ENCODE results near the gene GPR153. TPM values are rescaled to one million over a fixed set of nuclear protein-coding genes. Genes with fewer than 3 reads are reported as not detected.

The GPR153 gene
- total RNA-seq, 1 experiment from 2014 or later = 98.7 TPM

DNA sequence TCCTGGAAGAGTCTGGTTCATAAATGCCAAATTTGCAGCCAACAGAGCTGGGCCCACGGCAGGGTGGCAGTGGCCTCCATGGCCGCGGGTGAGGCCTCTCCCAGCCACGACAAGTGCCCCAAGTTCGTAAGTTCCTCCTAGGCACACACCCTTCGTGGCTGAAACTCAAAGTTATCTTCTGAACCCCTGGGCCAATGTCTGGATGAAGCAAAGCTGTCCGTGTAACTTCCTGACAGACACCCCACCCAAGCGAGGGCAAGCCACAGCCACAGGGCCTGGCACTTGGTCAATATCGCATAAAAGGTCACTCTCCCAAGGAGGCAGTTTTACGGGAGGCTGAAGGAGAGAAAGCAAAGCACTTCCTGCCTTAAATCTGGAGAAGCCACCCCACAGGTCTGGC is 27.8 kb upstream of the GPR153 start:
- Histone ChIP-seq H2AFZ (ENCODE audit: low read length) (no peak overlapping the region), H3K27me3 (ENCODE audit: low read length) (no peaks in the 10 kb centered on the region), H3K36me3 (ENCODE audit: low read depth, low read length) (peaks cover 8% of the 10 kb centered on the region), H4K20me1 (ENCODE audit: low read length) (no peaks in the 10 kb centered on the region), H3K79me2 (ENCODE audit: low read length) (no peaks in the 10 kb centered on the region), H3F3A (ENCODE audit: low read length, unreplicated experiment) (peaks cover 3% of the 10 kb centered on the region), H3K4me2 (ENCODE audit: low read length) (no peak overlapping the region), H3K4me1 (ENCODE audit: insufficient read depth, low read length) (peaks cover 8% of the 10 kb centered on the region), H3K27ac (ENCODE audit: low read length) (no peak overlapping the region), H3K4me3 (ENCODE audit: low read length) (no peak overlapping the region), H3K9me3 (ENCODE audit: low read length) (no peaks in the 10 kb centered on the region), H3K9ac (ENCODE audit: low read length) (no peak overlapping the region), H3K9me2 (replicated peaks; ENCODE audit: low read length) (no peaks in the 10 kb centered on the region)
- ChIA-PET POLR2A (ENCODE audit: unreplicated experiment) (no interaction called here), CTCF (no interaction called here)
- TF ChIP-seq EZH2 (IDR thresholded peaks at IDR 0.05; ENCODE audit: low read length, unreplicated experiment) = no peak
- TF ChIP-seq EZH2phosphoT487 (IDR thresholded peaks at IDR 0.05; ENCODE audit: borderline replicate concordance, low read length) = no peak
- no peak for TF ChIP-seq CTCF (conservative IDR thresholded peaks at IDR 0.05; ENCODE audit: low read depth, low read length)
- intact Hi-C loops (cut with micrococcal nuclease) = no loop called here
- BruUV-seq (replicated peaks) = no TSS peak
- no peak for DNase-seq
- no peak for ATAC-seq

DNA sequence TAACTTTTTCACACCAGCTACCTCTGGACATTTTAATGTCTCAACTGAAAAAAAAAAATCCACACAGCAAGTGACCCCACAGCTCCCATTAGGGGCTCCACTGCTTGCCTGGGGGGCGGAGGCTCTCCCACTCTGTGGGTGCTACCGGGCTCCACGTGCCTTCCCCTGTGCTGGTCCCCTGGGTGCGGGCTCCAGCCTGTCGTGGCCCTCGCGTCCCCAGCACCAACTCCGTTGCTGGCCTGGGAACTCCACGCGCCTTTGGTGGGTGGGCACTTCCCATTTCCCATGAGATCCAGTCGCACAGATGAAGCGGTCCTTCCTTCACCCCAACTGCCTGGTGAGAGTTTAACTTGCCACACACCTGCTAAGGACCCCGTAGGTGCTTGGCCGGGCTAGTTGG is 27.1 kb upstream of the GPR153 start:
- ATAC-seq (no peak), DNase-seq (no peak)
- Histone ChIP-seq H3K4me3 (ENCODE audit: low read length) (no peak overlapping the region), H3F3A (ENCODE audit: low read length, unreplicated experiment) (no peaks in the 10 kb centered on the region), H3K27me3 (ENCODE audit: low read length) (no peaks in the 10 kb centered on the region), H2AFZ (ENCODE audit: low read length) (no peak overlapping the region), H3K4me1 (ENCODE audit: insufficient read depth, low read length) (peaks cover 1% of the 10 kb centered on the region), H3K27ac (ENCODE audit: low read length) (no peak overlapping the region), H3K36me3 (ENCODE audit: low read depth, low read length) (peaks cover 5% of the 10 kb centered on the region), H3K79me2 (ENCODE audit: low read length) (no peaks in the 10 kb centered on the region), H3K4me2 (ENCODE audit: low read length) (no peak overlapping the region), H3K9me3 (ENCODE audit: low read length) (no peaks in the 10 kb centered on the region), H3K9ac (ENCODE audit: low read length) (no peak overlapping the region), H3K9me2 (replicated peaks; ENCODE audit: low read length) (no peaks in the 10 kb centered on the region), H4K20me1 (ENCODE audit: low read length) (no peaks in the 10 kb centered on the region)
- intact Hi-C loops (cut with micrococcal nuclease) = no loop called here
- CTCF ChIA-PET = interaction anchor here (0.8 kb wide), 1 partner anchor 50 kb away, joined by 4 read pairs; no protein-coding TSS in a partner anchor
- no peak for TF ChIP-seq EZH2 (IDR thresholded peaks at IDR 0.05; ENCODE audit: low read length, unreplicated experiment)
- TF ChIP-seq CTCF (conservative IDR thresholded peaks at IDR 0.05; ENCODE audit: low read depth, low read length) = no peak
- TF ChIP-seq EZH2phosphoT487 (IDR thresholded peaks at IDR 0.05; ENCODE audit: borderline replicate concordance, low read length) = no peak
- BruUV-seq (replicated peaks) = no TSS peak
- POLR2A ChIA-PET (ENCODE audit: unreplicated experiment) = interaction anchor here (0.6 kb wide), 1 partner anchor 679 kb away, joined by 4 read pairs; no protein-coding TSS in a partner anchor

DNA sequence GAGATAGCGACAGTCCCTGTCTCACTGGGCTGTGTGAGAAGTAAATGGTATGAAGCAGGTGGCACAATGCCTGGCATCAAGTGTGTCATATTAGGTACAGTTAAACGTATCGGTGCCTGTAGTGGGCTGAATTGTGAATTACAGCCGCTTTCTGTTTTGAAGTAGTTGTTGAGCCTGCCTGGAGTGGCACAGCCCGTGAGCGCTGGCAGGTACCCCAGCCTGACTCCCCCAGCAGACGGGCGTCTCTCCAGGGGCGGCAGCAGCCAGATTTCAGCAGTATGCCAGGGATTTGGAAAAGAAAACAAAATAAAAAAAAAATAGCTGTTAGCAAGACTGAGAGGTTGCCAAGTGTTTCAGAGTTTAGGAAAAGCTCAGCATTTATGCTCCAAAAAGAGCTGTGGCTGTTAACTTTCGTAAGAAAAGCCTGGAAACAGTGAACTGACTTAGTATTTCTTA is 26.6 kb upstream of the GPR153 start:
- no peaks in the 10 kb centered on the region for H3K79me2 ChIP-seq (ENCODE audit: low read length)
- H3K4me1 ChIP-seq (ENCODE audit: insufficient read depth, low read length) = no peaks in the 10 kb centered on the region
- H3K4me3 ChIP-seq (ENCODE audit: low read length) = no peak overlapping the region
- H4K20me1 ChIP-seq (ENCODE audit: low read length) = no peaks in the 10 kb centered on the region
- H3K9ac ChIP-seq (ENCODE audit: low read length) = no peak overlapping the region
- H3K4me2 ChIP-seq (ENCODE audit: low read length) = no peak overlapping the region
- TF ChIP-seq EZH2 (IDR thresholded peaks at IDR 0.05; ENCODE audit: low read length, unreplicated experiment) = no peak
- TF ChIP-seq CTCF (conservative IDR thresholded peaks at IDR 0.05; ENCODE audit: low read depth, low read length) = no peak
- no peak for TF ChIP-seq EZH2phosphoT487 (IDR thresholded peaks at IDR 0.05; ENCODE audit: borderline replicate concordance, low read length)
- H3K9me2 ChIP-seq (replicated peaks; ENCODE audit: low read length) = no peaks in the 10 kb centered on the region
- H2AFZ ChIP-seq (ENCODE audit: low read length) = no peak overlapping the region
- no peaks in the 10 kb centered on the region for H3F3A ChIP-seq (ENCODE audit: low read length, unreplicated experiment)
- no peak overlapping the region for H3K27ac ChIP-seq (ENCODE audit: low read length)
- DNase-seq = no peak
- H3K27me3 ChIP-seq (ENCODE audit: low read length) = no peaks in the 10 kb centered on the region
- intact Hi-C loops (cut with micrococcal nuclease) = no loop called here
- H3K36me3 ChIP-seq (ENCODE audit: low read depth, low read length) = peaks cover 4% of the 10 kb centered on the region; the same call in 1 of the 2 replicates
- no peak for ATAC-seq
- no peaks in the 10 kb centered on the region for H3K9me3 ChIP-seq (ENCODE audit: low read length)
- ChIA-PET POLR2A (ENCODE audit: unreplicated experiment) (interaction anchor here (0.6 kb wide), 1 partner anchor 680 kb away, joined by 4 read pairs; no protein-coding TSS in a partner anchor), CTCF (interaction anchor here (0.8 kb wide), 1 partner anchor 49 kb away, joined by 4 read pairs; no protein-coding TSS in a partner anchor)
- BruUV-seq (replicated peaks) = no TSS peak
